ENCODE measurements around the gene RSPH1. TPM values are rescaled to one million over a fixed set of nuclear protein-coding genes. Genes with fewer than 3 reads are reported as not detected.
A peak's percentile ranks its signal among the peaks of the same experiment; 100 is the strongest.

Gene RSPH1
- total and polyA plus RNA-seq, 5 experiments from 2014 or later, result 0.14 TPM; not detected in 4

- POLR2A ChIA-PET, result interaction anchor here (1.1 kb wide), 1 partner anchor 30 kb away, joined by 3 read pairs; no protein-coding TSS in a partner anchor
- DNase-seq (no peak), ATAC-seq (no peak)
- H3K36me3 Mint-ChIP-seq, result no peaks in the 10 kb centered on the region
- H3K27me3 Mint-ChIP-seq, result peaks cover 0 to 1% (median 0%) of the 10 kb centered on the region in 5 donors
- peaks cover 39 to 78% (median 66%) of the 10 kb centered on the region in 4 donors for H3K4me1 Mint-ChIP-seq
- H3K4me3 Mint-ChIP-seq, result peak overlapping the region in 8 of 10 donors; percentile 16 to 62 (median 31)
- H3K27ac Mint-ChIP-seq, result peak overlapping the region; percentile 33 to 98 (median 89)
- no peaks in the 10 kb centered on the region for H3K9me3 Mint-ChIP-seq
Observed at GRCh38 chr21:42465008-42465802, 30.8 kb downstream of the RSPH1 start.

DNA sequence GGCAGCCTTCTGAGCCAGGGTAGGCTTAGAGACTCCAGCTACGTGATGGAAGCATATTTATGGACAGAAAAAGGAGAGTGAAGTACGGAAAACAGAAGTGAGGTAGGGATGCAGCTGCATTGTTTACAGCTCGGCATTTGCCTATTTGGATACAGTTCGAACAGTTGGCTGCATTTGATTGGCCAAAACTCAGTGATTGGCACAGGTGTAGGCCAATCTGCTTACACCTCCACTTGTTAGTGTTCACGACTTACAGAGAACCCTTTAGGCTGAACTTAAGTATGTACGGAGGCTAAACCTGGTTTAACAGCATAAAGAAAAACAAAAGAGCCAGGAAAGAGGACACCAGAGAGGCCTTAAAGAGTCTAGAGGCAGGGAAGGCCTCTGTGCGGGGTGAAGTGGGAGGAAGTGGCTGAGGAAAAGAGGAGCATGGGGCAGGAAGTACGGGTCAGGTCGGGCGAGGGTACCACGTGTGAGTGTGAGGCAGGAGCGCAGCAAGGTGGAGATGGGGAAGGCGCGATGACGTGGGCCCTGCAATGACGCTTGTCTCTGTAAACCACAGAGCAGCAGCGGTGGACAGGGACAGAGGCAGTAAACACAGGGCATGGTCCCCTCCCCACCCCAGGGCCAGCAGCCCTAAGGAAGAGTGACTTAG is 32.0 kb downstream of the RSPH1 start:
- H3K36me3 Mint-ChIP-seq, result no peaks in the 10 kb centered on the region
- peaks cover 42 to 83% (median 71%) of the 10 kb centered on the region in 4 donors for H3K4me1 Mint-ChIP-seq
- peak overlapping the region; percentile 64 to 98 (median 90) for H3K27ac Mint-ChIP-seq
- H3K27me3 Mint-ChIP-seq, result peaks cover 0 to 1% (median 0%) of the 10 kb centered on the region in 5 donors
- POLR2A ChIA-PET, result interaction anchor here (0.6 to 1.1 kb wide), 3 partner anchors 31 to 162 kb away, joined by 3 to 4 read pairs (median 3); no protein-coding TSS in a partner anchor
- ATAC-seq, result peak; percentile 46 to 75
- DNase-seq, result peak; percentile 22 to 82 (median 76)
- H3K4me3 Mint-ChIP-seq, result peak overlapping the region in 9 of 10 donors; percentile 42 to 79 (median 63)
- no peaks in the 10 kb centered on the region for H3K9me3 Mint-ChIP-seq

- Mint-ChIP-seq H3K27me3 (peaks cover 0 to 1% (median 0%) of the 10 kb centered on the region in 5 donors), H3K4me3 (peak overlapping the region in 5 of 10 donors; percentile 14 to 78 (median 64)), H3K36me3 (no peaks in the 10 kb centered on the region), H3K9me3 (no peaks in the 10 kb centered on the region), H3K4me1 (peaks cover 43 to 75% (median 67%) of the 10 kb centered on the region in 4 donors), H3K27ac (peak overlapping the region; percentile 47 to 99 (median 98))
- POLR2A ChIA-PET, result interaction anchor here (0.6 to 1.2 kb wide), 5 partner anchors 11 to 381 kb away, joined by 3 to 5 read pairs (median 3); no protein-coding TSS in a partner anchor
- no peak for DNase-seq
- ATAC-seq, result no peak
Observed at GRCh38 chr21:42461881-42462877, 33.8 kb downstream of the RSPH1 start.

DNA sequence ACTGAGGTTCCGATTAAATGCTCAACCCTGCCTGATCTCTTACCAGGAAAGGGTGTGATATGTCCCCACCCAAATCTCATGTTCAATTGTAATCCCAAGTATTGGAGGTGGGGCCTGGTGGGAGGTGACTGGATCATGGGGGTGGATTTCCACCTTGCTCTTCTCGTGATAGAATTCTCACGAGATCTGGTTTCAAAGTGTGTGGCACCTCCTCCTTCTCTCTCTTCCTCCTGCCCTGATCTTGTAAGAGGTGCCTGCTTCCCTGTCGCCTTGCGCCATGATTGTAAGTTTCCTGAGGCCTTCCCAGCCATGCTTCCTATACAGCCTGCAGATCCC is 34.9 kb downstream of the RSPH1 start:
- ATAC-seq (no peak), DNase-seq (no peak)
- Mint-ChIP-seq H3K36me3 (no peaks in the 10 kb centered on the region), H3K9me3 (no peaks in the 10 kb centered on the region), H3K4me3 (peak overlapping the region; percentile 37 to 78 (median 63)), H3K27ac (peak overlapping the region; percentile 82 to 99 (median 98)), H3K27me3 (peaks cover 0 to 1% (median 0%) of the 10 kb centered on the region in 5 donors), H3K4me1 (peaks cover 47 to 75% (median 72%) of the 10 kb centered on the region in 4 donors)
- POLR2A ChIA-PET, result interaction anchor here (0.6 to 2.2 kb wide), 4 partner anchors 10 to 382 kb away, joined by 3 to 6 read pairs (median 4); no protein-coding TSS in a partner anchor

DNA sequence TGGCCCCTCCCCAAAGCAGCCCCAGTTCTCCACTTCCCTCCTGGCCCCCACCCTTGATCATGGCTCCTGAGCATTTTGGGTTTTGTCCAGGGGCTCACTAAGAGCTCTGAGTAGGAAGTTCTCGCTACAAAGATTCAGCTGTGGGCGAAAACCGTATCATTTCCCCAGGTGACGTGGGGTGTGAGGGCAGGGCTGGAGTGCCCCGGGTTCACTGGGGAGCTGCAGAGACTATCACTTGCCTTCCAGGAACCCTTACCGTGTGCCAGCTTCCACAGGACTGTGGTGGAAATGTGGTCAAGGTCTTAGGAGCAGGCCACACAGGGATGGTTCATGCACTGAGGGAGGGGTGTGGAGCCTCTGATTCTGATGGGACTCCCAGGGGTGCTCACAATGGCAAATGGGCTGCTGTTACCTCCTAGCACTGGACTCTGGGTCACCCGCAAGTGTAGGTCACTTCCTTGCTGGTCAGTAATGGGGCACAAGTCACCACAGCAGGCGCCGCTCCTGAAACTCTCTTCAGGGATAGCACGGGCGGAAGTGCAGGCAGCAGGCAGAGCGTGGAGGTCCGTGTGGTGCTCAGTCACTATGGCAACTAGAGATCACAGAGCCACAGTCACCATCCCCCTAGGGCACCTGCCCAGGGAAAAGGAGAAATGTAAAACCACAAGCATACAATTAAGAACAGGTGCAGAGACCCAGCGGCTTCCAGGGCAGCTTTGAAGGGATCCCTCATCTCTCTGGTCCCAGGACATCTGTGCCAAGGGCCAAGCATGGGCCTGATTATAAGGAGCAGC is 35.4 kb downstream of the RSPH1 start:
- peak; percentile 29 to 87 (median 71) for DNase-seq
- peaks cover 0 to 1% (median 0%) of the 10 kb centered on the region in 5 donors for H3K27me3 Mint-ChIP-seq
- H3K9me3 Mint-ChIP-seq, result no peaks in the 10 kb centered on the region
- H3K4me1 Mint-ChIP-seq, result peaks cover 47 to 71% (median 69%) of the 10 kb centered on the region in 4 donors
- POLR2A ChIA-PET, result interaction anchor here (0.5 to 2.2 kb wide), 2 partner anchors 9 to 67 kb away, joined by 3 to 6 read pairs; no protein-coding TSS in a partner anchor
- ATAC-seq, result peak; percentile 76
- peak overlapping the region; percentile 37 to 78 (median 65) for H3K4me3 Mint-ChIP-seq
- H3K36me3 Mint-ChIP-seq, result no peaks in the 10 kb centered on the region
- peak overlapping the region; percentile 82 to 99 (median 98) for H3K27ac Mint-ChIP-seq

GRCh38 chr21:42459546-42460215 is 36.3 kb downstream of the RSPH1 start:
- Mint-ChIP-seq H3K27ac (peak overlapping the region; percentile 77 to 99 (median 98)), H3K9me3 (no peaks in the 10 kb centered on the region), H3K4me3 (peak overlapping the region in 2 of 10 donors; percentile 64 to 66), H3K4me1 (peaks cover 39 to 64% (median 61%) of the 10 kb centered on the region in 4 donors), H3K27me3 (peaks cover 0 to 1% (median 0%) of the 10 kb centered on the region in 5 donors), H3K36me3 (no peaks in the 10 kb centered on the region)
- ATAC-seq, result no peak
- DNase-seq, result no peak
- POLR2A ChIA-PET, result interaction anchor here (1.2 to 2.2 kb wide), 2 partner anchors 29 to 68 kb away, joined by 3 to 6 read pairs; no protein-coding TSS in a partner anchor

GRCh38 chr21:42459082-42459460 is 37.0 kb downstream of the RSPH1 start:
- no peaks in the 10 kb centered on the region for H3K36me3 Mint-ChIP-seq
- no peaks in the 10 kb centered on the region for H3K9me3 Mint-ChIP-seq
- peak overlapping the region in 7 of 10 donors; percentile 82 to 98 (median 98) for H3K27ac Mint-ChIP-seq
- H3K4me3 Mint-ChIP-seq, result no peak overlapping the region
- DNase-seq (no peak), ATAC-seq (no peak)
- POLR2A ChIA-PET, result interaction anchor here (1.2 kb wide), 1 partner anchor 29 kb away, joined by 3 read pairs; no protein-coding TSS in a partner anchor
- H3K27me3 Mint-ChIP-seq, result peaks cover 0 to 1% (median 0%) of the 10 kb centered on the region in 5 donors
- peaks cover 36 to 60% (median 55%) of the 10 kb centered on the region in 4 donors for H3K4me1 Mint-ChIP-seq

GRCh38 chr21:42456457-42456856 is 39.6 kb downstream of the RSPH1 start:
- Mint-ChIP-seq H3K4me3 (no peak overlapping the region), H3K9me3 (no peaks in the 10 kb centered on the region), H3K36me3 (no peaks in the 10 kb centered on the region), H3K27me3 (peaks cover 0 to 1% (median 0%) of the 10 kb centered on the region in 5 donors), H3K27ac (peak overlapping the region in 7 of 10 donors; percentile 5 to 90 (median 58)), H3K4me1 (peaks cover 23 to 42% (median 31%) of the 10 kb centered on the region in 4 donors)
- DNase-seq (peak in 1 of 10 donors; percentile 31), ATAC-seq (peak; percentile 19 to 28)
- POLR2A ChIA-PET, result interaction anchor here (1.0 kb wide), 2 partner anchors 58 to 393 kb away, joined by 3 read pairs; no protein-coding TSS in a partner anchor

DNA sequence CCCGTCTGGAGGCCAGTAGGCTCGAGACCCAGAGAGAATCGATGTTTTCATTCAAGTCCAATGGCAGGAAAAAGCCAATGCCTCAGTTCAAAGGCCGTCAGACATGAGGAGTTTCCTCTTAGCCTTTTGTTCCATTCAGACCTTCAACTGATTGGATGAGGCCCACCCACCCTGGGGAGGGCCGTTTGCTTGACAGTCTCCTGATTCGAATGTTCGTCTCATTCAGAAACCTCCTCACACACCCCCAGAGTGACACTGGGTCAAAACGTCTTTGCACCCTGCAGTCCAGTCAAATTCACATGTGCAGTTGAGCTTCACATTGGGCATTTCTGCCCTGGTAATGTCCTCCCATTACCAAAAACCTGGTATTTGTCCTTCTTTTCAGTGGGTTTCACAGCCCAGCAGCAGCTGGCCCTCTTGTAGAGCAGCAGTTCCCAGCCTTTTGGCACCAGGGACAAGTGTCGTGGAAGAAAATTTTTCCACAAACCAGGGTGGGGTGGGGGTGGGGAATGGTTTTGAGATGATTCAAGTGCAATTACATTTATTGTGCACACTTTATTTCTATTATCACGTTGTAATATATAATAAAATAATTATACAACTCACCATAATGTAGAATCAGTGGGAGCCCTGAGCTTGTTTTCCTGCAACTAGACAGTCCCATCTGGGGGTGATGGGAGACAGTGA is 40.1 kb downstream of the RSPH1 start:
- H3K36me3 Mint-ChIP-seq, result no peaks in the 10 kb centered on the region
- peaks cover 17 to 39% (median 27%) of the 10 kb centered on the region in 4 donors for H3K4me1 Mint-ChIP-seq
- H3K9me3 Mint-ChIP-seq, result no peaks in the 10 kb centered on the region
- peak overlapping the region in 4 of 10 donors; percentile 57 to 90 (median 62) for H3K27ac Mint-ChIP-seq
- H3K27me3 Mint-ChIP-seq, result peaks cover 0 to 1% (median 0%) of the 10 kb centered on the region in 5 donors
- ATAC-seq (no peak), DNase-seq (no peak)
- no peak overlapping the region for H3K4me3 Mint-ChIP-seq
- POLR2A ChIA-PET, result interaction anchor here (1.0 kb wide), 2 partner anchors 59 to 393 kb away, joined by 3 read pairs; no protein-coding TSS in a partner anchor

DNA sequence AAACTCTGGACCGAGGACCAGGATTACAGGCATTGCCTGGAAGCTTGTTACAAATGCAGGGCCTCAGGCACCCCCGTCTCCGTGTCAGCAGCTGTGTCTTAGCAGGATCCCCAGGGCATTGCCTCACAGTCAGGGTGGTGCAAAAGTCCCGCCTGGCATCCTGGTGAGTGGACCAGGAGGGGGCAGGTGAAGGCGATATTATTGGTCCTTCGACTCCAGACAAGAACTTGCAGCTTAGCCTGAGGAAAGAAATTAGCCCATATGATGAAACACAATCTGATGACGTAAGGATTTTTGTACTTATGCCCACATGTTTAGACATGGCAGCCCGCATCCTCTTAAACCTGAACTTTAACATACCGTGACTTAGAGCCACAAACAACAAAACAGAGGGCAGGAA is 40.8 kb downstream of the RSPH1 start:
- POLR2A ChIA-PET, result no interaction called here

More for the DNA sequence above, 40.8 kb downstream of the RSPH1 start:
- no peak for ATAC-seq
- H3K36me3 Mint-ChIP-seq, result no peaks in the 10 kb centered on the region
- no peaks in the 10 kb centered on the region for H3K27me3 Mint-ChIP-seq
- peaks cover 13 to 39% (median 26%) of the 10 kb centered on the region in 4 donors for H3K4me1 Mint-ChIP-seq
- no peaks in the 10 kb centered on the region for H3K9me3 Mint-ChIP-seq
- DNase-seq, result no peak
- no peak overlapping the region for H3K4me3 Mint-ChIP-seq
- peak overlapping the region in 1 of 10 donors; percentile 61 for H3K27ac Mint-ChIP-seq
